AG04449 (cell line): ENCODE measurements around the gene SOX18.

Source experiments
- CTCF ChIA-PET: fragments of 350-600 bp; formaldehyde crosslinking; extraction: SDS; loops from one replicate; lab custom pipeline; 2021; ENCODE audit warnings: antibody characterized with exemption; lab: Yijun Ruan, JAX
- POLR2A ChIA-PET: fragments of 400-600, 350-600 bp; formaldehyde crosslinking; extraction: SDS; loops from one replicate; lab custom pipeline; 2020; ENCODE audit warnings: antibody characterized with exemption, inconsistent platforms; lab: Yijun Ruan, JAX
- DNase-seq: peaks from one replicate; pipeline ENCODE4 v3.0.0-alpha.2; 2010; ENCODE audit warnings: low read depth, low spot score
- H3K4me3 ChIP-seq: 2 replicates; pipeline ENCODE4 v1.5.1; 2011; ENCODE audit warnings: low read depth, mild to moderate bottlenecking, control low read depth, low read length
- TF ChIP-seq, protein P1 (sequence below): IDR thresholded peaks from one replicate; pipeline ENCODE4 v1.5.1; 2011; ENCODE audit warnings: mild to moderate bottlenecking, moderate library complexity, low read length, control low read depth, inconsistent platforms; ENCODE audit not compliant: insufficient read depth; ENCODE audit errors: missing control alignments

Gene SOX18

DNA sequence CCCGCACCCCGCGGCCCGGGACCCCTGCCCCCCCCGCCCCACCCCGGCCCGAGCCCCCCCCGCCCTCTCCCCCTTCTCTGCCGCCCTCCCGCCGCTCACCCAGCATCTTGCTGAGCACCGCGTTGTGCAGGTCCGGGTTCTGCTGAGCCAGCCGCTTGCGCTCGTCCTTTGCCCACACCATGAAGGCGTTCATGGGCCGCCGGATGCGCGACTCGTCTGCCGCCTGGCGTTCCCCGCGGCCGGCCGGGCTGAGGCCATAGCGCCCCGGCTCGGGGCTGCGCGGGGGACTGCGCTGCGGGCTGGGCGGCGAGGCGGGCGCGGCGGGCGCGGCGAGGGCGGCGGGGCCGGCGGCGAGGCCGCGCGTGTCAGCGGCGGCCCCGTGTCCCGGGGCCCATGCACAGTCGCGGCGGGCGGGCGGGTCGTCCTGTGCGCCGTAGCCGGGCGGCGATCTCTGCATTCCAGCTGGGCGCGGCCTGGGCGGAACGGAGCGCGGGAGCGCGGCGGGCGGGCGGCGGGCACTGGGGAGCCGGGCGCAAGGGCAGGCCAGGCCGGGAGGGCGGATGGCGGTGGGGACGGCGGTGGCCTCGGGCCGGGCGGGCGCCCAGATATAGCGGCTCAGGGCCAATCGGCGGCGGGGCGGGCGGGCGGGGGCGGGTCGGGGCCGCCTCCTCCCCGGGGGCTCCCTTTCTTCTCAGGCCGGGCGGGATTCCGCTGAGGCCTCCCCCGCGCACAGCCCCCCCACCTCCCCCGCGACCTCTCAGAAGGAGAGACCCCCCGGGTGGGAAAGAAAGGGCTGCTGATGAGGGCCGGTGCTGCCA, at the start of gene SOX18:
Gene SOX18 (minus strand): TSS at position 580 of the 818 bp plus-strand sequence. CDS start 123 bp downstream, at position 457.
- H3K4me3 ChIP-seq = no peak within 1 kb of the TSS
- TF ChIP-seq, protein P1, sequence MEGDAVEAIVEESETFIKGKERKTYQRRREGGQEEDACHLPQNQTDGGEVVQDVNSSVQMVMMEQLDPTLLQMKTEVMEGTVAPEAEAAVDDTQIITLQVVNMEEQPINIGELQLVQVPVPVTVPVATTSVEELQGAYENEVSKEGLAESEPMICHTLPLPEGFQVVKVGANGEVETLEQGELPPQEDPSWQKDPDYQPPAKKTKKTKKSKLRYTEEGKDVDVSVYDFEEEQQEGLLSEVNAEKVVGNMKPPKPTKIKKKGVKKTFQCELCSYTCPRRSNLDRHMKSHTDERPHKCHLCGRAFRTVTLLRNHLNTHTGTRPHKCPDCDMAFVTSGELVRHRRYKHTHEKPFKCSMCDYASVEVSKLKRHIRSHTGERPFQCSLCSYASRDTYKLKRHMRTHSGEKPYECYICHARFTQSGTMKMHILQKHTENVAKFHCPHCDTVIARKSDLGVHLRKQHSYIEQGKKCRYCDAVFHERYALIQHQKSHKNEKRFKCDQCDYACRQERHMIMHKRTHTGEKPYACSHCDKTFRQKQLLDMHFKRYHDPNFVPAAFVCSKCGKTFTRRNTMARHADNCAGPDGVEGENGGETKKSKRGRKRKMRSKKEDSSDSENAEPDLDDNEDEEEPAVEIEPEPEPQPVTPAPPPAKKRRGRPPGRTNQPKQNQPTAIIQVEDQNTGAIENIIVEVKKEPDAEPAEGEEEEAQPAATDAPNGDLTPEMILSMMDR = no peak
- ChIA-PET CTCF (interaction anchor here (1.4 kb wide), 1 partner anchor 72 kb away, joined by 3 read pairs; no protein-coding TSS in a partner anchor), POLR2A (no interaction called here)
- no peak for DNase-seq

DNA sequence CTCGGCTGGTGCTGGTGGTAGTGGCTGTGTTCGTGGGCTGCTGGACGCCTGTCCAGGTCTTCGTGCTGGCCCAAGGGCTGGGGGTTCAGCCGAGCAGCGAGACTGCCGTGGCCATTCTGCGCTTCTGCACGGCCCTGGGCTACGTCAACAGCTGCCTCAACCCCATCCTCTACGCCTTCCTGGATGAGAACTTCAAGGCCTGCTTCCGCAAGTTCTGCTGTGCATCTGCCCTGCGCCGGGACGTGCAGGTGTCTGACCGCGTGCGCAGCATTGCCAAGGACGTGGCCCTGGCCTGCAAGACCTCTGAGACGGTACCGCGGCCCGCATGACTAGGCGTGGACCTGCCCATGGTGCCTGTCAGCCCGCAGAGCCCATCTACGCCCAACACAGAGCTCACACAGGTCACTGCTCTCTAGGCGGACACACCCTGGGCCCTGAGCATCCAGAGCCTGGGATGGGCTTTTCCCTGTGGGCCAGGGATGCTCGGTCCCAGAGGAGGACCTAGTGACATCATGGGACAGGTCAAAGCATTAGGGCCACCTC, 49.1 kb upstream of the SOX18 start:
- no peak for DNase-seq
- ChIA-PET POLR2A (no interaction called here), CTCF (interaction anchor here (1.5 kb wide), 1 partner anchor 21 kb away, joined by 6 read pairs; no protein-coding TSS in a partner anchor)
- TF ChIP-seq, protein P1 = no peak
- no peak overlapping the region for H3K4me3 ChIP-seq

GRCh38 chr20:64096535-64096934, 47.1 kb upstream of the SOX18 start:
- ChIA-PET POLR2A (no interaction called here), CTCF (no interaction called here)
- TF ChIP-seq, protein P1 = no peak
- DNase-seq = no peak
- no peak overlapping the region for H3K4me3 ChIP-seq

DNA sequence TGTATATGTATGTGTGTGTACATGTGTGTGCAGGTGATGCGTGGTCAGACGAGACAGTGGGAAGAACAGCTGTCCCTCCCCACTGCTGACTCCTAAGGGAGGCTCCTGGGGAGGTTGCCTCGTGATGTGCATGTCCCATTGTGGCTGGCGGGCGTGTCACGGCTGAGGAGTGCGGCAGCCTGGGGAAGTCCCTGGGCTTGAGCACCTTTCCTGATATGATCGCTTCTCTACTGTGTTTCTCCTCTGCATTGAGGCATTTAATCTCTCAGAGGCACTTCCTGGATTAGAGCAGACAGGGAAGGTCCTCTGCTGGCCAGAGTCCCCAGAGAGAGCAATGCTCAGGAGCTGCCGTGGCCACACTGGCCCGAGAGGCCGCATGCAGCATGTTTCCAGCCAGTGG, 46.5 kb upstream of the SOX18 start:
- no peak overlapping the region for H3K4me3 ChIP-seq
- CTCF ChIA-PET = no interaction called here
- POLR2A ChIA-PET = no interaction called here
- TF ChIP-seq, protein P1 = no peak
- no peak for DNase-seq

DNA sequence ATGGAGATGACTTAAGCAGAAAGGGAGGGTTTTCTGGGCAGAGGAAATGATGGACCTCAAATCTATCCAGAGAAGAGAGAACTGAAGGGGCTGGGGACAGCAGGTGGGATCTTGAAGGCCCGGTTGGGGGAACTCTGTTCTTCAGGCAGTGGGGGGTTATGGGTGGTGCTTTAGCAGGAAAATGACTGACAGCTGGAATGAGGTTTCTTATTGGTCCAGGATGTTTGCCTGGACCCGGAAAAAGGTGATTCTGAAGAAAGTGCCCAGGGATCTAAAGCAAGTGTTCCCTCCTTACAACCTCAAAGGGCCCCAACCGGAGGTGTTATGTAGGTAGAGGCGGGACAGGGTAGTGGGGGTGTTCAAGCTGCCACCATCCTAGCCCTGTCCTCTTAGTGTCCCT, 46.0 kb upstream of the SOX18 start:
- no peak for DNase-seq
- TF ChIP-seq, protein P1 = no peak
- POLR2A ChIA-PET = no interaction called here
- CTCF ChIA-PET = interaction anchor here (0.7 kb wide), 1 partner anchor 31 kb away, joined by 3 read pairs; no protein-coding TSS in a partner anchor
- no peak overlapping the region for H3K4me3 ChIP-seq

DNA sequence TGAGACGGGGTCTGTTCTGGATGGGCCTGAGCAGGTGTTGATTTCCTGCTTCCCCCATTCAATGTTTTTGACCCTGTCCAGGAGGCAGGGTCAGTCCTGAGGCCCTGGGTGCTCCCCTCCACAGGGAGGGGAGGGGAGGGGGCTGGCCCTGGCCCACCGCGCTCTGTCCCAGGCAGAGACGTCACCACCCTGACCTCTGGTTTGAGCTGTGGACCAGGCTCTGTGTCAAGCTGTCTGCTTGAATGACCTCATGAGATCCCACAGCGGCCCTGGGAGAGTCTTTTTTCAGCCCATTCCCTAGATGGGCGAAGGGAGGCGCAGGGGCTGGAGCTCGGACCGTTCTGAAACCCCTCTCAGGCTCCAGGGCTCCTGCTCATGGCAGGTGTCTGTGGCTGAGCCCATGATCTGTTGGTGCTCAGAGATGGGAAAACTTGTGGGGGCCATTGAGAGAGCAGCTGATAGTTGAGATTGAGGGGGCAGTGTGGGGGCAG, 43.6 kb upstream of the SOX18 start:
- TF ChIP-seq, protein P1 = no peak
- no peak for DNase-seq
- H3K4me3 ChIP-seq = no peak overlapping the region
- CTCF ChIA-PET = no interaction called here
- POLR2A ChIA-PET = no interaction called here
